HG02759 (cell line): Measurements from ENCODE around the gene MC2R.
"Not testable (repeated sequence)": the region's sequence is repeated elsewhere in the genome, so short reads cannot be mapped to it uniquely, and the experiment has no call there.

Experiments used
- ATAC-seq: cut with Tn5 transposase; IDR thresholded peaks from one replicate; pipeline ENCODE4 v1.9.1; 2021; ENCODE audit warnings: mild to moderate bottlenecking, moderate library complexity; ENCODE audit not compliant: unreplicated experiment

The MC2R gene

DNA sequence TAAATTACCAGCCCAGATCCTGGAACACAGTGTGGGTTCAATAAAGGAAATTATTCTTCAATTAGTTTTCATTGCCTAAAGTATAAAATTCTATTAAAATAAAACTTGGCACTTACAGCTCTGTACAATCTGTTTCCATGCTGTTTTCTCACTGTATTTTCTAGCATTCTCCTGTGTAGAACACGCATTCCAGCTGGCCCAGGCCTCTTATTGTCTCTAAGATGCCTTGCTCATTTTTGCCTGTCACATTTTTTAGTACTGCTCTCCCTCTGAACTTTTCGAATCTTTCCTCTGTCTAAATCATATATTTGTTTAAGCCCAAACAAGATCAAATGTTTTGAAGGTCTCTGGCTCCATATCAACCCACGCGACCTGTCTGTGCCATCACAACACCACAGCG, 20.8 kb downstream of the MC2R start:
- ATAC-seq, result no peak

DNA sequence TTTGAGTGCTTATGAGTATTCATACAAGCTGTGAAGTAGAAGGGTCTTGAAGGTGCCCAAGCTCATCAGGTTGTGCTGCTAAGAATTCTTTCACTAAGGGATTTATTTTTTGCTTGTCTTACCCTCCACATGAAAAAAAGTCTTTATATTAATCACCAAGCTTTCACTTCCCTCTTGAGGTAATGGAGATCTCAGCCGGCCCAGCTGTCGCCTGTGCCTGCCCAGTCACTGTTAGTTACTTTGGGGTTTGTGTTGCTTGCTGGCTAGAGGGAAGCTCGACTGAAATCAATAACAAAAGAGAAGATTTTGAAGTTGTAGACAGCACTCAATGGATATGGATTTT, 21.9 kb downstream of the MC2R start:
- ATAC-seq, result peak; percentile 97

DNA sequence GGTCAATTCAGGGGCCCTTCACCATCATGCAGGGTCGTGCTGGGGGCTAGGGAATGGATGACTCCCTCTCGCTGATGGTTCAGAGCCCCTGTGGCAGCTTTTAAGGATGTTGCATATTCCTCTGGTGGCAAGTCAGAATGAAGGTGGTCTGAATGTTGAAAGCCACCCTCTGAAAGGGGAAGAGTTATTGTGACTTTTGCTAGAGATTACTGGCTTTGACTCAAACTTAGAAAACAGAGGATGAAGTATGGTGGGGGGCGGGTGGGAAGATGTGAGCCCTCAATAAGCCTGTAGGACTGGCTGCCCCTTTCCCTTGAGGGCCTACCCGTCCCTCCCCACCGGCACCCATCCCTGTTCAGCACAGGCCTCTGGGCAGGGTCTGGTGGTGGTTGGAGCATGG, 23.2 kb downstream of the MC2R start:
- no peak for ATAC-seq

DNA sequence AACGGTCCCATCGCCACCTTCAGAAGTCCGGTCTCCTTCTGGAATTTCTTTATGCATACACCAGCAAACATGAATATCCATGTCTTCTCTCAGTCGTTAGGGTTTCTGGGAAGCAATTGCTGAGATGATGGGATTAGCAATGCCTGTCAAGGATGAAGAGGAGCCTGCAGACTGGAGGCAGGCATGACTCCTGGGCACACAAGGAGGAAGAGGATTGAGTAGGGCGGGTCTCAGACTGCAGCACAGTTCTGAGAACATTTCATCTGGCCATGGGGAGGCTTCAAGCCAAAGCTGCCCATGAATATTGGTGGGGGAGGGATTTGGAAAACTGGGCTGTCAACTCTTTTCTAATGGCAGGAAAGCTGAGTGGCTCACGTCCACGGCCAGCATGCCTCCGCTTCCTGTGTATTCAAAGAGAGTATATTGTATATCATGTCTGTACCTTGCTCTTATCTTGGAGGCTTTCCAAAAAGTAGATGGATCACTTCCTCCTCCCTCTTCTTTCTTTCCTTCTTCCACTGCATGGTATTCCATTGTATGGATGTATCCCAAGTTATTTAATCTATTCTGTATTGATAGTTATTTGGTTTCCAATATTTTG, 24.5 kb downstream of the MC2R start:
- no peak for ATAC-seq

DNA sequence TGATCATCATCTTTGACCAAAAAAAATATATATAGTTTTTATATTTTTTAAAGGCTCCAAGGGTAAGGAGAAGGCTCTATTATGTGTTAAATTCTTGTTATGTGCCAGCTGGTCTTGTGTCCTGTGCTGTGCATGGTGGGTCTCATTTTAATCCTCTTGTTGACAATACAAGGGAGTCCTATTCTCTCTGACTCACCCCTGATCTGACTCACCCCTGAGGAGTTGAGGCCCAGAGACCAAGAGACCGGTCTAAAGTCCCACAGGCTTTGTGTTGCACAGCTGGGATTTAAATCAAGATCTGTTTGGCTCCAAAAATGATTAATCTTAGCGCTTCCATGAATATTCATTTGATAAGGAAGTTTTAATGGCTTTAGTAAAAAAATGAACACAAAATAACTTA, 25.7 kb downstream of the MC2R start:
- no peak for ATAC-seq

DNA sequence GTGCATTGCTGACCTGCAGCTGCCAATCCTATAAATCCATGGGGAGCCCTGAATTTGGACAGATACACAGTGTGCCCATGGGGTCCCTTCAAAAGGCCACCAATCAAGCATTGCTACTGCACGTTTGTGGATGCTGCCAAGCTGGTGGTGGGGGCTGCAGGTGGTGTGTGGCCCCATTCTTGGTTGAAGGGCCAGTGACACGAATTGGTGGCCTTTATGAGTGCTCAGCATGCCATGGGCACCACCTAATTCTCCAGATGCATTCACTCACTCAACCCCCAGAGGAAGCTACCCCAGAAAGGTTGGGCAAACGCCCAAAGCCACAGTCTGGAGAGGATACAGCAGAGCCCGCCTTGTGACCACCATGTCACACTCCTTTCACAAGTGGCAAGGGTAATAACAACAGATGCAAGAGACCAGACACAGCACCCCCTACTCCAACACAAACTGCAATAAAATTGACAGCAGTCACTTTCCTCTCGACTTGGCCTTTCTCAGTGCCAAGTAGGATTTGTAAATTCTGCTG, 27.1 kb downstream of the MC2R start:
- ATAC-seq, result no peak

DNA sequence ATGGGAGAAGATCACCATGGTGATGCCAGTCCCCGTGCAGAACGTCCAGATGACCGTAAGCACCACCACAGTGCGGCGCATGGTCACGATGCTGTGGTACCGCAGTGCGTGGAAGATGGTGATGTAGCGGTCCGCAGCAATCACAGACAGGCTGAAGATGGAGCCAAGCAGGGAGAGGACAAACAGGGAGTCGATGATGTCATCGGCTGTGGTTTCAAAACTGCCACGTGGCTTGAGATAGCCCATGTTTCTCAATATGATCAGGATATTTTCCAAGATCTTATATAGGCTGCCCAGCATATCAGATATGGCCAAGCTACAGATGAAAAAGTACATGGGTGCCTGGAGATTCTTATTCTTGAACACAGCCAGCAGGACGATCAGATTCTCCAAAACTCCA, 30.3 kb downstream of the MC2R start:
- no peak for ATAC-seq

DNA sequence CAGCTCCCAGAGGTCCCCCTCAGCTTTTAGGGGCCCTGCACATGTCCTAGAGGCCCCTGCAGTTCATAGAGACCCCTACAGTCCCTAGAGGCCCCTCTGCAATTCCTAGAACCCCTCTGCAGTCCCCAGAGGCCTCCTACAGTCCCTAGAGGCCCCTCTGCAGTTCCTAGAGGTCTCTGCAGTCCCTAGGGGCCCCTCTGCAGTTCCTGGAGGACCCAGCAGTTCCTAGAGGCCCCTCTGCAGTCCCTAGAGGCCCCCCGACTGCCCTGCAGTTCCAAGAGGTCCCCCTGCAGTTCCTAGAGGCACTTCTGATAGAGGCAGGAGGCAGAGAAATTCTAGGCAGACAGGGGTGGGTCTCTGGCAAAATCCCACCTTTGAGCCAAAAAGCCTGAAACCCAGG, 35.4 kb downstream of the MC2R start:
- no peak for ATAC-seq

DNA sequence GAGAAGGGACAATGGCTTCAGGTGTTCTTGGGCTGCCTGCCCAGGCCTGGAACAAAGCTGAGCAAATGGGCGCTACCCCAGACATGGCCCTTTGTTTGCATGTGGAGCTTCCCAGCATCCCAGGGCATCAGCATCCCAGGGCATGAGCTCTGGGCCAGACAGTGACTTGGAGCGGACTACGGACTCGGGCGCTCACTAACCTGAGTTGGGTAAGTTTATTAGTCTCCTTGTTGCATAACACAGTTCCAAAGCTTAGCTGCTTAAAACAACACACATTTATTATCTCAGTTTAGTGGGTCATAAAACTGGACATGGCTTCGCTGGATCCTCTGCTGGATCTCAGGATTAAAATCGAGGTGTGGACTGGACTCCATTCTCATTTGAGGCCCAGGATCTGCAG, 35.8 kb downstream of the MC2R start:
- ATAC-seq, result no peak

DNA sequence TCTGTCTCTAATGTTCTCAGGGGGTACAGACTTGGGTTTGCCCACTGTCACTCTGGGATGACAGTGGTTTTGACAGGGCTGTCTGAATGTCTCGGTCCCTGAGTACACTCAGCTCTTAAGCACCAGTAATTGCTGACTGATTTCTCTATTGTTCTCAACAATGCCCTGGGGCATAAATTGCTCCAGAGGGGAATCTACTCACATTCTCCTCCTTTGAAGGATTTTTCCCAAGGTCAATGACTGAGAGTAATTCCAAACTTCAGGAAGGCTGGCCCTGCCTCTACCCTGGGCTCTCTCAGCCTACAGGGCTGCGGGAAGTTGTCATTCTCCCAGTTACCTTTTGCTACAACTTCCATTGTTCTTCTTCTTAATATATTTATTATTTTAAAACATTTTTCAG, 36.5 kb downstream of the MC2R start:
- ATAC-seq, result no peak

DNA sequence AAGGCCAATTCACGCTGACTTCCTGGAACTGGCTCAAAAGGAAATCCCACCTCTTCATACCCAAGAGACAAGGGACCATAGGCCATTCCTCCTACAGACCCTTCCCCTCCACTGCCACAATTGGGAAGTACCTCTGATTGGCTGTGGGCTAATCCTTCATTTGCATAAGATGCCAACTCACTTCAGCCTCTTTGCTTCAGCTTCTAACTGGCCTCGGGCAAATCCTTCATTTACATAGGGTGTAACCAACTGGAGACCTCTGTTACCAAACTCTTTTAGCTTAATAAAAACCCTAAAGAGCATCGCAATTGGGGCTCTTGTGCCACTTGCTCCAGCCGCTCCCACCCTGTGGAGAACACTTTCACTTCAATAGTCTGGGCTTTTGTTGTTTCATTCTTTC, 38.2 kb downstream of the MC2R start:
- ATAC-seq, result no peak

DNA sequence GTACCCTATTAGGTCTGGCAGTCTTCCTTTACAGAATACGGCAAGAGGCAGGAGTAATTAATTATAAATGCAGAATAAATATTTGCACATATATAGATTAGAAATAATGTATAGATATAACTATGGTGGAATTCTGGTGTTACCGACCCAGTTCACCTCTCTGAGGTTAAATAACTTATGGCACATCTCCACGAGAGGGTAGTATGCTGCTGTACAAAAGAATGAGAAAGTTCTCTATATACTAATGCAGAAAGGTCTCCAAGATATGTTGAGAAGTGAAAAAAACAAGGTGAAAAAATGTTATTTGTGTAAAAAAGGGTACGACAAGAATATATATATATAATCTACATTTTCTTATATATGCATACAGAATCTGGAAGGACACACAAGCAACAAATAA, 40.8 kb downstream of the MC2R start:
- no peak for ATAC-seq

DNA sequence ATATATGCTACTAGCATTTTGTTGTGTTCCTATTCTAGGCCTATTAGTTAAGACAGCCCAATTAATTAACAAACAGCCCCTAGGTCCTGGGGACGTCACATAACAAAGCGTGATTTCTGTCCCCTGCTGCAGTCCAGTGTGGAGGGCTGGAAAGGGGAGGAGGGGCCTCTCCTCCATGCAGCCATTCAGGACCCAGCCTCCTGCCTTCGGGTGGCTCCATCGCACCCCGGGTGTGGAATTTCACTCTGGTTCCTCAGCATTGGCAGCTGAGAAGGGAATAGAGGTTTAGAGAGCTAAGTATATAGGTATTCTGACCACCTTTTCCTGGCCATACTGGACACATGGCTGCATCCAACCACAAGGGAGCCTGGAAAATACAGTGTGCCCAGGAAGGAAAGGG, 42.4 kb downstream of the MC2R start:
- no peak for ATAC-seq

DNA sequence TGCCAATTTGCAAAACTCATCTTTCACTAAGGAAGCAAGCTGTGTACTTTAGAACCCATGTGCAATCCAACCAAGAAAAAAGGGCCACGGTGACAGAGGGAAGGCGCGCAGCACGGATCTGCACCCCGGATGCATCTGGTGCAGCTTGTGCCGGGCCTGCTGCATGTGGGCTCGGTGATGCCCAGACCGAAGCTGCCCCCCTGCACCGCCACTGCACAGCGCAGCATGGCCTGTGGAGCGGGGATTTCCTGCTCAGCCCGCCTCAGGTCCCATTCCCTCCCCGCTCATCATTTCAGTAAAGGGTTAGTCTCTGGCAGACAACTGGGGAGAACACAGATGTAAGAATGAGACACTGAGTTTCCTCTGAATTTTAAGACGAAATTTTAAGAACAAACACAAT, 43.0 kb downstream of the MC2R start:
- no peak for ATAC-seq

DNA sequence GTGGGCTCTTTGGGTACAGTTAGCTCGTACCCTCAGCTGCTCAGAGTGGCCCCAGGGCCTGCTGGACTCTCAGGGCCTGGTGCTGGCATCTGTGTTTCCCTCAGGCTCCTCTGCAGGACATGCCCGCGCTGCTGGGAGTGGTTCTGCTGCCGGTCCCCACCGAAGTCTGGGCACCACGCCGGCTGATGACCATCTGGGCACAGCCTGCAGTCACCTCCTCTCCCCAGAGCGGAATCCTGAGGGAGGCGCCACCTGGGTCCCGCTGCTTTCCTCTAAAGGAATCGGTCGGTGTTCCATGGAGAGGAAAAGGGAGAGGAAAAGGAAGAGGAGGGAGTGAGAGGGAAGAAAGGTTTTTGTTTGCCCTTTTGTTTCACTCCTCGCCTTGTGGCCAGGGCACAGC, 43.6 kb downstream of the MC2R start:
- ATAC-seq, result no peak

DNA sequence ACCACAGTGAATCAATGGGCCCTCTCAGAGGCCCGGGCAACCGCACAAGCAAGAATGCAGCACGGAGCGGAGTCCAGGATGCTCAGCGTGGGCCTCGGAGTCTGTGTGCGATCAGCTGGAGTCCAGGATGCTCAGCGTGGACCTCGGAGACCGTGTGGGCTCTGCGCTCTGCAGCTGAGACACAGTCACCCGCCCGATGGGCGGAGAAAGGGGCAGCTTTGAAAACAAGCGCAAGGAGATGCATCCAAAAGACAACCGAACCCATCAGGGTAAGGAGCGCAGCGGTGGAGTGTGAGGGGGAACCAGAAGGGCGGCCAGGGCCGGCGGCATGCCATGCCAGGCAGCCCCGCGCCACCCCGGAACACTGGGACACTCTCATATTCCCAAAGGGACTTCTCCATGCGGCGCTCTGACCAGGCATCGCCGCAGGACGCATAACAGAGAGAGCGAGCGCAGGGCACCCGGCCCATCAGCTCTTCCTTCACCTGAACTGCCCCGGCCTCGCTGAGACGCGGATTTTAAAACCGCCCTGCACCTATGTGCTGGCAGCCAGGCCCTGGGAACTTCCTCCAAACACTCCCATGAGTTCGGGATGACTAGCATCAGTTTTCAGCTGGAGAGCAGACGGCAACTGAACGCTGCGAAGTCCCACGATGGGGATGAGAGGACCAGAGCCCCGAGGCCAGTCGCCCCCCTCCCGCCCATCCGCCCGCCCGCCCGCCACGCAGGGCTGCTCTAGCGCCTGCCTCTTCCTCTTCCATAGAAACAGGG, 46.6 kb downstream of the MC2R start:
- no peak for ATAC-seq

DNA sequence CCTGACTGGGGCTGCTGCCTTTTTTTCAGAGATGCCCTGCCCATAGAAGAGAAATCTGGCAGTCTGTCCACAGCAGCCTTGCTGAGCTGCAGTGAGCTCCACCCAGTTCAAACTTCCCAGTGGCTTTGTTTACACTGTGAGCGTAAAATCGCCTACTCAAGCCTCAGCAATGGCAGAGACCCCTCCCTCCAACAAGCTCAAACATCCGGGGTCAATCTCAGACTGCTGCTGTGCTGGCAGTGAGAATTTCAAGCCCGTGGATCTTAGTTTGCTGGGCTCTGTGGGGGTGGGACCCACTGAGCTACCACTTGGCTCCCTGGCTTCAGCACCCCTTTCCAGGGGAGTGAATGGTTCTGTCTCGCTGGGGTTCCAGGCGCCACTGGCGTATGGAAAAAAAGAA, 52.4 kb downstream of the MC2R start:
- ATAC-seq, result not testable (repeated sequence)

DNA sequence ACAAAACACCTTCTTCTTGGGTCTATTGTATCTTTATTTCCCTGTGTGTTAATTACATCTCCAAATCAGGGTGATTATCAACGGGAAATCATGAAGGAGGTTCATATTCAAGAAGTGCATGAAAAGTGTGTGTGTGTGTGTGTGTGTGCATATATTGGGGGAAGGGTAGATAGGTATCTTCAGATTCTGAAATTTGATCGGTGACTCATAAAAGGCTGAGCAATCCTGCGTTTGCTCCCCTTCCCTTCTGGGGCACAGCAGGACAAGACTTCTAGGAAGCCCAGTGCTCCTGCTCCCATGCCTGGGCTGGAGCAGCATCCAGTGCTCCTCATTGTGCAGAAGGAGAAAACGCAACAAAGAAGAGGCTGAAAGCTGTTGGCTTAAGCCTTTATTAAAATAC, 65.5 kb downstream of the MC2R start:
- no peak for ATAC-seq

DNA sequence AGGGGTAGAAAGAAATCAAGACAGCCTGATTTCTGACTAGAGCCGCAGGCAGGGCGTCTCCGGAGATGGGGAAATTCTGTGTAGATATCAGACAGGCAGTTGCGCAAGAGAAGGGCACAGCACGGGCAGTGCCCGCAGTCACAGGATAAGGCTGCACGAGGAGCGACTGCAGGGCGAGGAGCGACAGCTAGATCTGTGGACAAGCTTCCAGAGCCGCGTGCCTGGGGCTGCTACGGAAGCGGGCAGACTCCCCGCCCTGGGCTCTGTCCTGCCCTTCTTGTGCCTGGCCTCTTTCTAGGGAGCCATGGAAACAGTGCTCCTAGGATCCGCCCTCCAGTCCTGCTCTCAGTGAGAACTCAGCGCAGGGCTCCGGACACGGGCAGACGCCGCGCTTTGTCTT, 78.8 kb downstream of the MC2R start:
- no peak for ATAC-seq

DNA sequence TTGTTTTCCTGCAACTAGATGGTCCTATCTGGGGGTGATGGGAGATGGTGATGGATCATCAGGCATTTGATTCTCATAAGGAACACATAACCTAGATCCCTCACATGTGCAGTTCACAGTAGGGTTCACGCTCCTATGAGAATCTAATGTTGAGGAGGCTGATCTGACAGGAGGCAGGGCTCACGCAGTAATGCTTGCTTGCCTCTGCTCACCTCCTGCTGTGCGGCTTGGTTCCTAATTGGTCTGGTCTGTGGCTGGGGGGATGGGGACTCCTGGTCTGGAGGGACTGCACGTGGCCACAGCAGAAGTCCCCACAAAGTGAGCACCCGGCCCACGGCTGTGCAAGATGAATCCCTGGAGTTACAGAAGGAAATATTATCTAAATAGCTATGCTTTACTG, 80.1 kb downstream of the MC2R start:
- ATAC-seq, result no peak

DNA sequence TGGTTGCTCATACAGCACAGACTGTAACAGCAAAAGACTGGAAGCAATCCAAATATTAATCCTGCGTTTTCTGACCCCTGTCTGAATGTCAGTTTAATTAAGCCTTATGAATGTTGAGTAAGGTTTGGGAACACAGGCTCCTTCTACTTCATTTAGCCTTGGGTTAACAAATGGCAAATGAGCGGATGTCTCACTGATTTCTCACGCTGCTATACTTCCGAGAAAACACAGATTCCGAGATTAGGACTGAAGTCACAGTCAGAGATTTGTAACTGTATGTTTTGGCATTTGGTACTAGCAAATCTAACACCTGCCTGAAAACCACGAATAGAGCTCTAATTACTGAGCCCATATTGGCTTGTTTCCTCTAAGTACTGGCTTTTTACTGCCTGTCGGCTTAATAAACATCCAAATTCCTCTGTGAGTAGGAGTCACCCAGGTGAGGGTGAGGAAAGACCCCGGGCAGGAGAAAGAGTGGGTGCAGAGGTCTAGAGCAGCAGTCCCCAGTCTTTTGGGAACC, 80.8 kb downstream of the MC2R start:
- ATAC-seq, result no peak
